BLaER1 treated with 17β-estradiol and CSF1 and Interleukin-3, amounts not matched to agents 10 nM and 100 nM (cell line): ENCODE results near the gene JAM3.

Source experiments
- H3K27ac ChIP-seq, 11 experiments: shearing (Covaris generic); formaldehyde crosslinking; 2 replicates each; pipeline ENCODE4 v1.8.1; 2022
- H3K27me3 ChIP-seq, 11 experiments: shearing (Covaris generic); formaldehyde crosslinking; 2 replicates each; pipeline ENCODE4 v1.8.1; 2022
- H3K36me3 ChIP-seq, 11 experiments: shearing (Covaris generic); formaldehyde crosslinking; 2 replicates each; pipeline ENCODE4 v1.8.1; 2022
- H3K4me1 ChIP-seq, 10 experiments: shearing (Covaris generic); formaldehyde crosslinking; 2 replicates each; pipeline ENCODE4 v1.8.1; 2022
- H3K4me2 ChIP-seq, 11 experiments: shearing (Covaris generic); formaldehyde crosslinking; 2 replicates each; pipeline ENCODE4 v1.8.1; 2022
- H3K4me3 ChIP-seq, 10 experiments: shearing (Covaris generic); formaldehyde crosslinking; 2 replicates each; pipeline ENCODE4 v1.8.1; 2022
- H3K9ac ChIP-seq, 11 experiments: shearing (Covaris generic); formaldehyde crosslinking; 2 replicates each; pipeline ENCODE4 v1.8.1; 2022
- H3K9me3 ChIP-seq, 11 experiments: shearing (Covaris generic); formaldehyde crosslinking; replicated peaks in 1 of 11; 2 replicates each; pipeline ENCODE4 v1.8.1; 2022
- H4K20me1 ChIP-seq, 11 experiments: shearing (Covaris generic); formaldehyde crosslinking; 2 replicates each; pipeline ENCODE4 v1.8.1; 2022
- Cebpa-rat ChIP-seq, 11 experiments: shearing (Covaris generic); IDR thresholded peaks; 2 replicates each; pipeline ENCODE4 v1.8.1; 2022

JAM3 gene

DNA sequence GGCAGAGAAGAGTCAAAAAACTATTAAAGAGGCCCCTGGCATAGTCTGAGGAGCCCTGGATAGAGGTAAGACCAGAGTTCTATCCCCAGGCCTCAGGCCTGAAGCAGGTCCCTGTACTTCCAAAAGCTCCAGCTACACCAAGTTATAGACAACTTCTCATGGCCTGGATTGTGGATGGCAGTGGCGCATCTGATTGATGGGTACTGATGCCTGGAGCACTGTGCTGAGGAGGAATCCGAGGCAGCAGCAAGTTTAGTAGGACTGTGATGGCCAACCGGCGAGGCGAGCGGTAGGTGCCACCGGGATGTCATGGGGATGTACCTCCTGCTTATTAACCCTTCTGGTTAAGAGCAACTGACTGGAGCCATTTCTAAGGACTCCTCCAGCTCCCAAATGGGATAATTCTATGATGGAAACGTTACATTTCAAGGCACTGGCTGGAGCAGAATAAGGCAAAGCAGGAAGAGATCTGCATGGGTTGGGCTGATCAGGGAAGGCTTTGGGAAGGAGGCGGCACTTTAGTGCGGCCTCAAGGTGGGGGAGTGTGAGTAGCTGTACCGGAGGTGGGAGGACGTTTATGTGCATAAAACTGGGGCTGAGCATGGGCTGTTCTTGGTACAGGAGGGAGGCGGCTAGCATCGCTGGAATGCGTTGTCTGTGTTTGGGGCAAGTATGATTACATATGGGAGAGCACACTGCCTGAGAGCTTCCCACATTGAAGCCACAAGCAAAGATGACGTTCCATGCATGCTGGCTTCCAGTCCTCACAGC, 24.2 kb upstream of the JAM3 start:
- TF ChIP-seq Cebpa-rat (IDR thresholded peaks at IDR 0.05): no peak
- H3K36me3 ChIP-seq: no peaks in the 10 kb centered on the region
- H3K4me3 ChIP-seq: no peak overlapping the region
- no peaks in the 10 kb centered on the region for H3K27me3 ChIP-seq
- no peak overlapping the region for H3K9ac ChIP-seq
- no peak overlapping the region for H3K4me2 ChIP-seq
- no peaks in the 10 kb centered on the region for H3K9me3 ChIP-seq
- H4K20me1 ChIP-seq: no peaks in the 10 kb centered on the region
- H3K27ac ChIP-seq: no peak overlapping the region
- H3K4me1 ChIP-seq: peaks cover 13 to 37% (median 25%) of the 10 kb centered on the region in 10 experiments

DNA sequence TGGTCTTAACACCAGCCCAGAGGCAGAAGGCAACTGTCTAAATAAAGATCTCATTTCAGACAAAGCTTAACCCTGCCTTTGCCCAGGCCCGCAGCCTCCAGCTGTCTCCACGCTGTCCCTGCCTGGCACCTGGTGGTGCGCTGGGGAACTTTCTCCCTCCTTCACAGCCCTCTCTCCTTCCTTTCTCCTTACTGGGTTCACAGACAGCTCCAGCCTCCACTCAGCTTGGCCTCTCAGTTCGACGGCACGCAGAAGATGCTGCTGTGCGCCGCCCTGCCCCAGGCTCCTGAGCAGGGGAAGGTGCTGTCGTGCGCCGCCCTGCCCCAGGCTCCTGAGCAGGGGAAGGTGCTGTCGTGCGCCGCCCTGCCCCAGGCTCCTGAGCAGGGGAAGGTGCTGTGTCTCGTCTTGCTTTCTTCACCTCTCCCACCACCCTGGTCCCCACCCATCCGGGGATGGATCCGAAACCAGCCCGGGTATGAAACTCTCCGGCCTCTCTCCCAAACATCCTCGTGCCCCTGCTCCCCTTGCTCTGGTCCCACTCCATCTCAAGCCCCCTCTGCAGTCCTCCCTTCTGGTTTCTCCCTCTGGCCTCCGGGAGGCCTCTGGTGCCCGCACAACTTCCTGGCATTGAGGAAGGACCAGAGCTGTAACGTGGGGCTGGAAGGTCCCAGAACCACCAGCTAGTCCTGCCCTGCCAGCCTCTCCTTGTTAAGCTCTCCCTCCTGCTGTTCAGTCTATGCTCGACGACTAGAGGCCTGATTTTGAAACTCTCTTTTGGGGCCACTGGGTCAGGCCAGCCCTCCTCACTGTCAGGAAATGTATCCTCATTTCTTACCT, 22.9 kb upstream of the JAM3 start:
- Histone ChIP-seq H3K9ac (peak overlapping the region in 2 of 11 experiments; percentile 9 to 37; a peak in 2 of 22 replicates), H3K27ac (no peak overlapping the region), H4K20me1 (no peaks in the 10 kb centered on the region), H3K4me3 (no peak overlapping the region), H3K4me1 (peaks cover 0 to 32% (median 16%) of the 10 kb centered on the region in 10 experiments; a peak in 14 of 20 replicates), H3K36me3 (no peaks in the 10 kb centered on the region), H3K27me3 (no peaks in the 10 kb centered on the region), H3K9me3 (no peaks in the 10 kb centered on the region), H3K4me2 (peak overlapping the region in 8 of 11 experiments; percentile 8 to 52 (median 24); a peak in 12 of 22 replicates)
- no peak for TF ChIP-seq Cebpa-rat (IDR thresholded peaks at IDR 0.05)

DNA sequence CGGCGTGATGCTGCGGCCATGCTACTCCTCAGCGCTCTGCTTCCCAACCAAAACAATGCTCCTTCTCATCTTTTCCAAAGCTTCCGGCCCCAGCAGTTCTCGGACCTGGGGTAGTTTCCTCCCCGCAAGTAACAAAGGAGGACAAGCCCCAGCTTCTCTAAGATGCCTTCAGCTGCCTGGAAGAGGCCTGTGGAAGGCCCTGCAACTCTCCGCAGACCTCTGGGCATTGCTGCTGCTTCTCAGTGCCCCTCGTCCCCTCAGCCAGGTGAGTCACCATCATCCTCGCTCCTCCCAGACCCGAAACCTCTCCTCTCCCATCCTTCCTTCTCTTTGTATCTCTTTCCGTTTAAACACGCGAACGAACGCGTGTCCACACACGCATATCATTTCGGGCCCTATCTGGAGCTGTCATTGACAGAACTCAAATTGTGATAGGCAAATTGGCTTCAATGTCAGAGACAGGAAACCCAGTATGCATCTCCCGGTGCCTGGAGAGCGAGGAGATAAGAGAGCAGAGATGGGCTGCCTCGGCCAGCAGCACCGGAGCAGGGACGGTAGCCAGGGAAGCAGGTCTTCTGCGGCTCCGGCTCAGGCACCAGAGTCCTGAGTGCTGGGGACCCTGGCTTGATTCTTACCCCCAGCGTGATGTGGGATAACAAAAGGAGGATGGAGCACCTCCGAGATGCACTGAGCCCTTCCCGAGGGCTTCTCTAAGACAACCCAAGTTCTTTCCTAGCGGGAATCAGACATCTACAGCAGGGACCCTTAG, 22.0 kb upstream of the JAM3 start:
- no peak overlapping the region for H3K4me3 ChIP-seq
- H3K4me1 ChIP-seq: peaks cover 0 to 27% (median 12%) of the 10 kb centered on the region in 10 experiments; a peak in 12 of 20 replicates
- no peak overlapping the region for H3K27ac ChIP-seq
- peak overlapping the region in 2 of 11 experiments; percentile 9 to 37; a peak in 1 of 22 replicates for H3K9ac ChIP-seq
- no peaks in the 10 kb centered on the region for H3K27me3 ChIP-seq
- no peaks in the 10 kb centered on the region for H3K36me3 ChIP-seq
- H4K20me1 ChIP-seq: no peaks in the 10 kb centered on the region
- TF ChIP-seq Cebpa-rat (IDR thresholded peaks at IDR 0.05): no peak
- no peaks in the 10 kb centered on the region for H3K9me3 ChIP-seq
- H3K4me2 ChIP-seq: peak overlapping the region in 8 of 11 experiments; percentile 8 to 52 (median 24); a peak in 11 of 22 replicates

DNA sequence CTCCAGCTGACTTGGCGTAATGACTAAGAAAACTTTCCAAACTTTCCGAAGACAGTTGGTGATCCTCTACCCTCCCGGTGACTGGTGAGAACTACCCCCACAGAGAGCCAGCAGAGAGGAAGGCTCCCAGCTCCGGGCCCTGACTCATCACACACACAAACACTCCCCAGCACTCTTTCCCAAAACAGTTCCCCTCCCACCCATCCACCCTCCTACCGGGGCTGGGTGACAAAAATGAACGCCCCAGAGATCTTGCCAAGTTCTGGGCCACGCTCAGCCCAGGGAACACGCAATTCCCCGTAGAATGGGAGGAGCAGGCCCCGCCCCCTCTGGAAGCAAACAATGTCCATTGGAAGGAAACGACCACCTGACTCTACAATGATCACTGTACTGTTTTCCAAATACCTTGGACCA, 21.3 kb upstream of the JAM3 start:
- H4K20me1 ChIP-seq: no peaks in the 10 kb centered on the region
- no peak overlapping the region for H3K4me2 ChIP-seq
- no peaks in the 10 kb centered on the region for H3K27me3 ChIP-seq
- H3K27ac ChIP-seq: no peak overlapping the region
- no peaks in the 10 kb centered on the region for H3K9me3 ChIP-seq
- no peak overlapping the region for H3K4me3 ChIP-seq
- no peak for TF ChIP-seq Cebpa-rat (IDR thresholded peaks at IDR 0.05)
- no peaks in the 10 kb centered on the region for H3K36me3 ChIP-seq
- H3K9ac ChIP-seq: no peak overlapping the region
- H3K4me1 ChIP-seq: peaks cover 0 to 27% (median 12%) of the 10 kb centered on the region in 10 experiments; a peak in 12 of 20 replicates

DNA sequence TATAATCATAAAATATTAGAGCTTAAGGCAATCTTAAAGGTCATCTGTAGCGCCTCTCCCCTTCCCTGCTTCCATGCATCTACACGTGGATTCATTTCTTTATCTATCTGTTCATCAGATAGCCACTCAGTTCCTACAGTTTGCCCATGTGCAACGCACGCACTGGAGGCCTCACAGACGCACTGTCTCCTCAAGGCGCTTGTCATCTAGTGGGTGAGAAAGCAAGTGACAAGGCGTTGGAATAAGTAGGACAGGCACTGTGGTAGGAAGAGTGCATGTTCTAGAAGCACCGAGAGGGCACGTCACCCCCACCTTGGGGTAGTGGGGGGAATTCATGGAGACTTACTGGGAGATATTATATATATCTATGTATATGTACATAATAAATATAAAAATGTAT, 20.8 kb upstream of the JAM3 start:
- Histone ChIP-seq H3K4me2 (no peak overlapping the region), H3K9me3 (no peaks in the 10 kb centered on the region), H3K4me1 (peaks cover 0 to 27% (median 12%) of the 10 kb centered on the region in 10 experiments; a peak in 12 of 20 replicates), H3K27ac (no peak overlapping the region), H3K27me3 (no peaks in the 10 kb centered on the region), H3K4me3 (no peak overlapping the region), H4K20me1 (no peaks in the 10 kb centered on the region), H3K36me3 (no peaks in the 10 kb centered on the region), H3K9ac (no peak overlapping the region)
- TF ChIP-seq Cebpa-rat (IDR thresholded peaks at IDR 0.05): no peak

DNA sequence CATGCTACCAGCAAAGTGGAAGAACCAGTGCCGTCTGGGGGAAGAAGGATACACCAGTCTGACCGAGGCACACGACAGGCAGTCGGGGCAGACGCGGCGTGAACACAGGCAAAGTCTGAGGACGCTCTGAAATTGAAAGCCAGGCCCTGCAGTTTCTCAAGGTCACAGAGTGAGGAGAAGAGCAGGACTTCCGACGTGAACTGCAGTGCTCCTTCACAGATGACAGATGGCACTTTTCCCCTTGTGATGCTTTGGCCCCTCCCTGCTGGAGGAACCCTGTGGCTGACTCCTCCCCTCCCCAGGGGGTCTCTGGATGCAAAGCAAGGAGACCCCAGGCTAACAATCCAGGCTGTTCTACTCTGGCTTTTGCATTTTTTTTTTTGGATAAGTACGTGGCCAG, 19.6 kb upstream of the JAM3 start:
- H3K4me3 ChIP-seq: no peak overlapping the region
- no peak overlapping the region for H3K9ac ChIP-seq
- no peak overlapping the region for H3K4me2 ChIP-seq
- no peaks in the 10 kb centered on the region for H3K36me3 ChIP-seq
- H3K4me1 ChIP-seq: peaks cover 0 to 27% (median 12%) of the 10 kb centered on the region in 10 experiments; a peak in 12 of 20 replicates
- TF ChIP-seq Cebpa-rat (IDR thresholded peaks at IDR 0.05): no peak
- H3K9me3 ChIP-seq: no peaks in the 10 kb centered on the region
- H3K27me3 ChIP-seq: no peaks in the 10 kb centered on the region
- no peak overlapping the region for H3K27ac ChIP-seq
- no peaks in the 10 kb centered on the region for H4K20me1 ChIP-seq

DNA sequence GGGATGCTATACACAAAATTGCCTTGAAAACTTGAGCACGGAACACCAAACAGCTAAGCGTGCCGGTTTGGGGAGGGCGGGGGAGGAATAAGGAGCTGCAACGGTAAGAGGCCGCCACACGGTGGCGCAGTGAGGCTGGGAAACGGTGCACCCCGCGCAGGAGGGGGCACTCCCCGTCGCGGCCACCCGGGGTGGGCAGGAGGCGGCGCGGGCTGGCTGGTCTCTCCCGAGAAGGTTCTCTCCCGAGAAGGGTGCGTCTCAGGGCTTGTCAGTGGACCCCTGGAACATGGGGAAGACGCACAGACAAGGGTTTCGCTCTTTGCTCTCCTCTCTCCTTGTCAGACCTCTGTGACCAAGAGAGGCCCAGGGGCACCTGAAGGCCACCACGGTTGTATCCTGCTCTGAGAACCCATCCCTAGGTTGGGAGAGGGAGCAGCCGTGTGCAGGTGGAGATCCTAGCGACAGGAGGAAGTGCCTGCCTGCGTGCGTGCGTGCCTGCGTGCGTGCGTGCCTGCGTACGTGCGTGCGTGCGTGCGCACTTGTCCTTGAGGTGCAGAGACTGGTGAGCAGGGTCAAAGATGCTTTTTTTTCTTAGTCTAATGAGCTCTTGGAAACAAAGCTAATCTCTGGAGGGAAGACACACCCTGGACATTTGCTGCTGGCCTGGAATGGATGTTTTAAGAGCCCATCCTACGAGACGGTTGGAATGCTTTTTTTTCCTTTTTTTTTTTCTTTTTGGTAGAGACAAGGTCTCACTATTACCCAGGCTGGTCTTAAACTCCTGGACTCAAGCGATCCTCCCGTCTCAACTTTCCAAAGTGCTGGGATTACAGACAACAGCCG, 18.1 kb upstream of the JAM3 start:
- Histone ChIP-seq H3K4me2 (peak overlapping the region; percentile 8 to 95 (median 59)), H3K9me3 (no peaks in the 10 kb centered on the region), H3K27ac (no peak overlapping the region), H3K4me1 (peaks cover 0 to 21% (median 11%) of the 10 kb centered on the region in 10 experiments; a peak in 12 of 20 replicates), H4K20me1 (no peaks in the 10 kb centered on the region), H3K36me3 (no peaks in the 10 kb centered on the region), H3K4me3 (no peak overlapping the region; a peak in 1 of 20 replicates), H3K27me3 (no peaks in the 10 kb centered on the region), H3K9ac (no peak overlapping the region)
- TF ChIP-seq Cebpa-rat (IDR thresholded peaks at IDR 0.05): no peak

DNA sequence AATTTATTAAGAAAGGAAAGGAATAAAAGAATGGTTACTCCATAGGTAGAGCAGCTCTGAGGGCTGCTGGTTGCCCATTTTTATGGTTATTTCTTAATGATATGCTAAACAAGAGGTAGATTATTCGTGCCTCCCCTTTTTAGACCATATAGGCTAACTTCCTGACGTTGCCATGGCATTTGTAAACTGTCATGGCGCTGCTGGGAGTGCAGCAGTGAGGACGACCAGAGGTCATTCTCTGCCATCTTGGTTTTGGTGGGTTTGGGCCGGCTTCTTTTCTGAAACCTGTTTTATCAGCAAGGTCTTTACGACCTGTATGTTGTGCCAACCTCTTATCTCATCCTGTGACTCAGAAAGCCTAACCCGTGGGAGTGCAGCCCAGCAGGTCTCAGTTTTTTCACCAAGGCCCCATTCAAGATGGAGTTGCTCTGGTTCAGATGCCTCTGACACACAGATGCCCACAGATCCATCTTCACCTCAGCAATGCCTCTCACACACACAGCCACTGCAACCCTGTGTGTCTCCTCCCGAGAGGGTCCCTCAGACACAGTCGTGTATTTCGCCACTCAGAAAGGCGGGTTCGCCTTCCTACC, 16.4 kb upstream of the JAM3 start:
- Histone ChIP-seq H3K4me2 (no peak overlapping the region), H3K27ac (no peak overlapping the region), H3K9me3 (no peaks in the 10 kb centered on the region), H3K4me3 (no peak overlapping the region), H3K27me3 (no peaks in the 10 kb centered on the region), H4K20me1 (no peaks in the 10 kb centered on the region), H3K36me3 (no peaks in the 10 kb centered on the region), H3K4me1 (peaks cover 0 to 8% (median 0%) of the 10 kb centered on the region in 10 experiments; a peak in 3 of 20 replicates), H3K9ac (no peak overlapping the region)
- TF ChIP-seq Cebpa-rat (IDR thresholded peaks at IDR 0.05): no peak
